Fibroblast of skin of right biceps (primary cell): ENCODE data around the gene TBC1D30.
A peak's percentile ranks its signal among the peaks of the same experiment; 100 is the strongest.
"Not testable (repeated sequence)": the region's sequence is repeated elsewhere in the genome, so short reads cannot be mapped to it uniquely, and the experiment has no call there.

Source experiments
- DNase-seq: peaks from one replicate; pipeline ENCODE4 v3.0.0-alpha.2; 2013

TBC1D30 gene

GRCh38 chr12:64806593-64807460 lies 17.6 kb upstream of the TBC1D30 start:
- DNase-seq: peak; percentile 77

GRCh38 chr12:64808110-64808509 lies 16.3 kb upstream of the TBC1D30 start:
- DNase-seq: no peak

GRCh38 chr12:64810831-64811230 lies 13.6 kb upstream of the TBC1D30 start:
- peak; percentile 16 for DNase-seq

- no peak for DNase-seq
Measured at GRCh38 chr12:64813723-64814122, 10.7 kb upstream of the TBC1D30 start.

GRCh38 chr12:64814432-64814831 lies 10.0 kb upstream of the TBC1D30 start:
- DNase-seq: no peak

- DNase-seq: no peak
Measured at GRCh38 chr12:64819816-64820402, 4.5 kb upstream of the TBC1D30 start.

- DNase-seq: no peak
Measured at GRCh38 chr12:64820593-64820992, 3.9 kb upstream of the TBC1D30 start.

- DNase-seq: no peak
Measured at GRCh38 chr12:64821116-64821630, 3.3 kb upstream of the TBC1D30 start.

- no peak for DNase-seq
Measured at GRCh38 chr12:64824130-64824499, 332 bp upstream of the TBC1D30 start.

- DNase-seq: no peak
Measured at GRCh38 chr12:64825143-64826021, 935 bp downstream of the TBC1D30 start.

GRCh38 chr12:64826234-64826633 lies 1.8 kb downstream of the TBC1D30 start:
- peak; percentile 57 for DNase-seq

- no peak for DNase-seq
Measured at GRCh38 chr12:64828713-64829112, 4.3 kb downstream of the TBC1D30 start.

GRCh38 chr12:64833928-64834327 lies 9.5 kb downstream of the TBC1D30 start:
- no peak for DNase-seq

- no peak for DNase-seq
Measured at GRCh38 chr12:64835901-64836300, 11.5 kb downstream of the TBC1D30 start.

- DNase-seq: no peak
Measured at GRCh38 chr12:64836856-64837255, 12.4 kb downstream of the TBC1D30 start.

- DNase-seq: no peak
Measured at GRCh38 chr12:64837427-64837826, 13.0 kb downstream of the TBC1D30 start.

GRCh38 chr12:64840119-64840518 lies 15.7 kb downstream of the TBC1D30 start:
- DNase-seq: no peak

- no peak for DNase-seq
Measured at GRCh38 chr12:64840949-64841717, 16.7 kb downstream of the TBC1D30 start.

- DNase-seq: not testable (repeated sequence)
Measured at GRCh38 chr12:64848409-64848808, 24.0 kb downstream of the TBC1D30 start.

GRCh38 chr12:64858882-64859605 lies 34.6 kb downstream of the TBC1D30 start:
- no peak for DNase-seq

- no peak for DNase-seq
Measured at GRCh38 chr12:64860446-64860998, 36.1 kb downstream of the TBC1D30 start.
